ENCODE results near the gene KLHL35.

DNA sequence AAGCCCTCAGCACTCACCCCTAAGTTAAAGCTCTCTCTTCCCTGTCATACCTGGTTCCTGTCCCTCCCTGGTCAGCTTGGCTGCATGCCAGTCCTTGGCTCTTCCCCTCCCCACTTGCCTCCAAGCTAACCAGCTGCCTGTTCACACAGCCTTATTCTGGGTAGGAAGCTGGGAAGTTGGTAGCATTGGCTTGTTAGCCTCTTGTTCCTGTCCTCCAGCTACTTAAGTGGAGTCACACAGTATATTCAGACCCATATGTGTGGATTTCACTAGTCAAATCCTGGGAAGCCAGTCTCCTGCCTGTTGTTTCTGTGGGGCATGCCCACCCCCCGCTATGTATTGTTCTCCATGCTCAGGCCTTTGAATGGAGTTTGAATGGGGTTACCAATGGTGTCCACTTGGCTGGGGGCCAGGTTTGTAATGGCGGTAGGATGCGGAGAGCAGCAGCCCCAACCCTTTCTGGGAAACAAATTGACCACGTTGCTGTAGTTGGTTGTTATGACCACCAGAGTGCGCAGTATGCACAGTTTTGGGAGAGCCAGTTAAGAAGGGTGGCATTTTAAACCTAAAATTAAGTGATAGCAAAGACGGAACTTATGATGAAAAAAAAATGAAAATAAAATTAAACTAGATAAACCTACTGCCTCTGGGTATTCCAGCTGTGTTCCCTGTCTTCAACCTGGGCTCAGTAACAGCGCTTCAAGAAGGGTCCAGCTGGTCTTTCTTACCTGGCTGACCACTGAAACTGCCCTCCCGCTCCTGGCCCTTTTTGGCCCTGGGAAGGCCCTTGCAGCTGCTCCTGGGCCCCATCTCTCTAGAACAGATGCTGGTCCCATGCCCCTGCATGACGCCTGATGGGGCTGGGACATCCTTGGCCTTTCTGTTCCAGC lies 44.4 kb downstream of the KLHL35 start:
- TF ChIP-seq ZNF274 (IDR thresholded peaks at IDR 0.05; ENCODE audit: low read depth, low read length) (no peak), YY1 (IDR thresholded peaks at IDR 0.05; ENCODE audit: insufficient read depth, insufficient read length) (no peak)

All from NT2/D1 (cell line).